GM10248 (cell line): ENCODE results near the gene POFUT2.

Experiments
- CTCF ChIA-PET: fragments of 300-600 bp; sonication (Branson Sonifier 250); formaldehyde crosslinking; extraction: SDS; loops from one replicate; lab custom pipeline; 2021; ENCODE audit warnings: antibody characterized with exemption; lab: Yijun Ruan, JAX
- POLR2A ChIA-PET: fragments of 350-650 bp; sonication (Branson Sonifier 250); formaldehyde crosslinking; extraction: SDS; loops from one replicate; lab custom pipeline; 2020; ENCODE audit warnings: antibody characterized with exemption; lab: Yijun Ruan, JAX
- DNase-seq: peaks from one replicate; pipeline ENCODE4 v3.0.0; 2012; ENCODE audit errors: extremely low spot score
- CTCF ChIP-seq: IDR thresholded peaks from 2 replicates; pipeline ENCODE4 v1.5.1; 2012; ENCODE audit warnings: mild to moderate bottlenecking, low read depth; ENCODE audit errors: extremely low read depth, missing control alignments, control extremely low read depth

POFUT2 gene

GRCh38 chr21:45306453-45306831 is 18.7 kb upstream of the POFUT2 start:
- no peak for DNase-seq
- CTCF ChIA-PET: no interaction called here

GRCh38 chr21:45305836-45306235 is 18.1 kb upstream of the POFUT2 start:
- ChIA-PET CTCF (no interaction called here), POLR2A (no interaction called here)
- DNase-seq: no peak
- no peak for TF ChIP-seq CTCF

More at GRCh38 chr21:45306453-45306831, 18.7 kb upstream of the POFUT2 start:
- POLR2A ChIA-PET: no interaction called here
- TF ChIP-seq CTCF: no peak

- ChIA-PET CTCF (no interaction called here), POLR2A (no interaction called here)
- no peak for TF ChIP-seq CTCF
- DNase-seq: no peak
These were observed 17.2 kb upstream of the POFUT2 start for GRCh38 chr21:45304945-45305344.

- ChIA-PET CTCF (no interaction called here), POLR2A (no interaction called here)
- DNase-seq: no peak
- no peak for TF ChIP-seq CTCF
These were observed 16.8 kb upstream of the POFUT2 start for GRCh38 chr21:45304476-45304830.

- ChIA-PET CTCF (interaction anchor here (1.2 kb wide), 1 partner anchor 14 kb away, joined by 3 read pairs; no protein-coding TSS in a partner anchor), POLR2A (no interaction called here)
- DNase-seq: no peak
These were observed 16.2 kb upstream of the POFUT2 start for GRCh38 chr21:45303751-45304475.

GRCh38 chr21:45303091-45303615 is 15.5 kb upstream of the POFUT2 start:
- DNase-seq: no peak
- ChIA-PET CTCF (interaction anchor here (1.2 kb wide), 1 partner anchor 13 kb away, joined by 3 read pairs; no protein-coding TSS in a partner anchor), POLR2A (no interaction called here)
- no peak for TF ChIP-seq CTCF

More at GRCh38 chr21:45303751-45304475, 16.2 kb upstream of the POFUT2 start:
- TF ChIP-seq CTCF: no peak
